ENCODE measurements around the gene ODC1. TPM values are rescaled to one million over a fixed set of nuclear protein-coding genes. Genes with fewer than 3 reads are reported as not detected.
A peak's percentile ranks its signal among the peaks of the same experiment; 100 is the strongest.

Gene ODC1
- 32.1 TPM for polyA plus RNA-seq (2013, experiment 1 of 2)
- polyA plus RNA-seq (2013, experiment 2 of 2) = 33.0 TPM

DNA sequence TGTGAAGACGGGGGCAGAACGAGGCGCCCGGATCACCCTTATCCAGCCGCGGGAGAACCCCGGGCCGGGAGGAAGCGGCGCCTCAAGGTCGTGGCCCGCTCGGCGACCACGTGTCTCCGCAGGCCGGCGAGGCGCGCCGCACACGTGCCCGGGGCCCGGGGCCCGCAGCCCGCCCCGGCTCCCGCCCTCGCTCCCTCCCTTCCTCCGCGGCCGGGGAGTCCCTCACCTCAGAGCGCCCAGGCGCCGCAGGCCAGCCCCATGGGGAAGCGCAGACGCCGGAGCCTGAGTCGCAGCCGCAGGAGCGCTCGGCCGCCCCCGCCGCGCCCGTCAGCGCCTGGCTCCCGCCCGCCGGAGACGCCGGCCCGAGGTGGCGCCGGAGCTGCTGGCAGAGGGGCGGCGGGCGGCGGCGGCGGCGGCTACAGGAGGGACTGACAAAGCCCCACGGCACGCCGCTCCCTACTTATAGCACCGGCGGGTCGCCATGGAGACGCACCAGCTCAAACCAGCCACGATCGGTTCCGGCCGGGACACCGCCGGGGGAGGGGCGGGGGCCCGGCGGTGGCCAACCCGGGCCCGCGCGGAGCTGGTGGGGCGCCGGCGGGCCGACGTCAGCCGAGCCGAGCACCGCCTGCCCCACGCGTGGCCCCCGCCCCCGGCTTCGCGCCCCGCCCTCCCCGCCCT lies at the start of gene ODC1:
Gene ODC1, minus strand, starts transcription at position 433 of the 681 bp plus-strand sequence. CDS start 3,295 bp downstream, outside the sequence.
- under 1% methylated on average over 59 of the region's 99 CpGs for WGBS
- H3K9ac ChIP-seq (ENCODE audit: low read length) = peak within 1 kb of the TSS; percentile 97
- H3K4me1 ChIP-seq (ENCODE audit: control insufficient read depth, insufficient read depth, low read depth, low read length) = peaks cover 18% of the 10 kb centered on the region

DNA sequence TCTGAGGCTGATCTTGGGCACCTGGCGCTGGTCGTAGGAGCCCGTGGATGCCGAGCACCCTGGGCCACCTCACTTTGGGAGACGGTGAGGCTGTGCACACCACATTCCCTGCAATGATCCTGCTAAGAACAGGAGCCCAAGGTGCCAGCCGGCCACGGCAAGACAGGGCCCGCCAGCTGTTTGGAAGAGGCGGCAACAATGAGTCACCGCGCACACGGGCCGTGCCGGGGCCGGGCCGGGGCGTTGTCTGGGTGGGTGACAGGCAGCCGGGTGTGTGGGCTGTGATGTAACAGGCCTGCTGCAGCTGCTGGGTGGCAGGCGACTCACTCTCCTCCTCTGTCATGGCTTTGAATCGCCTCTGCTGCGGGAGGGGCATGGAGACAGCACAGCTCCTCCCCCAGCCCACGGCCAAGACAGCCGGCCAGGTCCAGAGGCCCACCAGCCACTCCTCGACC lies 49.7 kb upstream of the ODC1 start:
- Histone ChIP-seq H3K36me3 (ENCODE audit: control insufficient read depth in 1 of 2, insufficient read depth in 2 of 2, low read depth in 1 of 2, low read length in 2 of 2) (no peaks in the 10 kb centered on the region), H3K9ac (ENCODE audit: low read length) (no peak overlapping the region), H3K23ac (ENCODE audit: low read length in 2 of 2) (peak overlapping the region in 1 of 2 experiments; percentile 41), H3K4me3 (ENCODE audit: insufficient read depth in 1 of 2, low read depth in 1 of 2, low read length in 2 of 2) (peak overlapping the region in 1 of 2 experiments; percentile 10), H4K8ac (ENCODE audit: low read length) (no peak overlapping the region), H3K18ac (ENCODE audit: low read depth in 1 of 2, low read length in 2 of 2) (no peak overlapping the region), H3K9me3 (ENCODE audit: control insufficient read depth, low read length) (no peaks in the 10 kb centered on the region), H3K4me2 (ENCODE audit: low read length, poor library complexity, severe bottlenecking) (peak overlapping the region; percentile 40), H2BK120ac (ENCODE audit: low read depth, low read length) (no peak overlapping the region), H4K91ac (ENCODE audit: low read length) (no peak overlapping the region), H2BK5ac (ENCODE audit: low read depth, low read length, poor library complexity, severe bottlenecking) (no peak overlapping the region), H3K14ac (ENCODE audit: low read length in 2 of 2) (peak overlapping the region in 1 of 2 experiments; percentile 48), H2BK12ac (ENCODE audit: low read length in 2 of 2) (no peak overlapping the region), H3K27ac (ENCODE audit: low read length, poor library complexity, severe bottlenecking) (no peak overlapping the region), H3K27me3 (ENCODE audit: control insufficient read depth in 1 of 2, insufficient read depth in 1 of 2, low read length in 2 of 2) (peaks cover 6 to 86% of the 10 kb centered on the region in 2 experiments), H3K4ac (ENCODE audit: low read depth in 1 of 2, low read length in 2 of 2) (no peak overlapping the region), H3K79me1 (replicated peaks; ENCODE audit: low read length, poor library complexity, severe bottlenecking) (no peaks in the 10 kb centered on the region), H2BK15ac (ENCODE audit: low read depth, poor library complexity, severe bottlenecking) (no peak overlapping the region), H2AK5ac (ENCODE audit: low read length, severe bottlenecking) (no peak overlapping the region), H2AFZ (ENCODE audit: low read depth, low read length) (no peak overlapping the region), H3K4me1 (ENCODE audit: control insufficient read depth, insufficient read depth, low read depth, low read length) (peaks cover 27% of the 10 kb centered on the region)
- peak; percentile 83 for DNase-seq
- WGBS = 34% methylated on average over 23 of the region's 24 CpGs

More for the DNA sequence above, at the start of gene ODC1:
- no peaks in the 10 kb centered on the region for H3K9me3 ChIP-seq (ENCODE audit: control insufficient read depth, low read length)
- peak within 1 kb of the TSS; percentile 55 for H3K27ac ChIP-seq (ENCODE audit: low read length, poor library complexity, severe bottlenecking)
- H2BK120ac ChIP-seq (ENCODE audit: low read depth, low read length) = peak within 1 kb of the TSS; percentile 88
- H3K36me3 ChIP-seq (ENCODE audit: control insufficient read depth in 1 of 2, insufficient read depth in 2 of 2, low read depth in 1 of 2, low read length in 2 of 2) = peaks cover 11 to 20% of the 10 kb centered on the region in 2 experiments
- peak within 1 kb of the TSS; percentile 89 to 92 for H3K4ac ChIP-seq (ENCODE audit: low read depth in 1 of 2, low read length in 2 of 2)
- H2BK12ac ChIP-seq (ENCODE audit: low read length in 2 of 2) = peak within 1 kb of the TSS; percentile 33 to 92
- peak within 1 kb of the TSS; percentile 83 for H2AFZ ChIP-seq (ENCODE audit: low read depth, low read length)
- no peaks in the 10 kb centered on the region for H3K27me3 ChIP-seq (ENCODE audit: control insufficient read depth in 1 of 2, insufficient read depth in 1 of 2, low read length in 2 of 2)
- peak within 1 kb of the TSS; percentile 74 for H2BK15ac ChIP-seq (ENCODE audit: low read depth, poor library complexity, severe bottlenecking)
- peak within 1 kb of the TSS; percentile 91 to 95 for H3K18ac ChIP-seq (ENCODE audit: low read depth in 1 of 2, low read length in 2 of 2)
- DNase-seq = peak; percentile 92
- H2AK5ac ChIP-seq (ENCODE audit: low read length, severe bottlenecking) = peak within 1 kb of the TSS; percentile 71
- peak within 1 kb of the TSS; percentile 83 to 91 for H3K4me3 ChIP-seq (ENCODE audit: insufficient read depth in 1 of 2, low read depth in 1 of 2, low read length in 2 of 2)
- peak within 1 kb of the TSS; percentile 93 for H4K91ac ChIP-seq (ENCODE audit: low read length)
- peak within 1 kb of the TSS in 1 of 2 experiments; percentile 70 for H3K14ac ChIP-seq (ENCODE audit: low read length in 2 of 2)
- peak within 1 kb of the TSS; percentile 89 for H4K8ac ChIP-seq (ENCODE audit: low read length)
- H2BK5ac ChIP-seq (ENCODE audit: low read depth, low read length, poor library complexity, severe bottlenecking) = peak within 1 kb of the TSS; percentile 90
- H3K23ac ChIP-seq (ENCODE audit: low read length in 2 of 2) = no peak within 1 kb of the TSS
- peak within 1 kb of the TSS; percentile 97 for H3K4me2 ChIP-seq (ENCODE audit: low read length, poor library complexity, severe bottlenecking)
- H3K79me1 ChIP-seq (replicated peaks; ENCODE audit: low read length, poor library complexity, severe bottlenecking) = peaks cover 11% of the 10 kb centered on the region

DNA sequence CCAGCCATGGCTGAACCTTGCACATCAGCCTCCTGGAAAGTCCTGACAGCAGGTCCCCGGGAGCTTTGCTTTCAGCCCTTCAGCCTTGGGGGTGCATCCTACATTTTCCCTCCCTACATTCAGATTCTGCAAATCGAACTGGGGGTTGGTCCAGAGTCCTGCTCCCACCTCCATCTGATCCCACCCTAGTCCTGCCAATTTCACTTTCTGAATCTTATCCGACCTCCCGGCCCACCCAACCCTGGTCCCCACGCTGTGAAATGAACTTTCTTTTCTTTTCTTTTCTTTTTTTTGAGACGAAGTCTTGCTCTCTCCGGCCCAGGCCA lies 47.8 kb upstream of the ODC1 start:
- no peak overlapping the region for H4K8ac ChIP-seq (ENCODE audit: low read length)
- H3K79me1 ChIP-seq (replicated peaks; ENCODE audit: low read length, poor library complexity, severe bottlenecking) = no peaks in the 10 kb centered on the region
- no peak overlapping the region for H3K4ac ChIP-seq (ENCODE audit: low read depth in 1 of 2, low read length in 2 of 2)
- no peak overlapping the region for H4K91ac ChIP-seq (ENCODE audit: low read length)
- DNase-seq = no peak
- no peak overlapping the region for H3K4me3 ChIP-seq (ENCODE audit: insufficient read depth in 1 of 2, low read depth in 1 of 2, low read length in 2 of 2)
- H2BK5ac ChIP-seq (ENCODE audit: low read depth, low read length, poor library complexity, severe bottlenecking) = no peak overlapping the region
- no peak overlapping the region for H3K4me2 ChIP-seq (ENCODE audit: low read length, poor library complexity, severe bottlenecking)
- H3K27me3 ChIP-seq (ENCODE audit: control insufficient read depth in 1 of 2, insufficient read depth in 1 of 2, low read length in 2 of 2) = peaks cover 0 to 69% of the 10 kb centered on the region in 2 experiments
- peaks cover 25% of the 10 kb centered on the region for H3K4me1 ChIP-seq (ENCODE audit: control insufficient read depth, insufficient read depth, low read depth, low read length)
- no peak overlapping the region for H3K23ac ChIP-seq (ENCODE audit: low read length in 2 of 2)
- no peak overlapping the region for H2BK12ac ChIP-seq (ENCODE audit: low read length in 2 of 2)
- H2AFZ ChIP-seq (ENCODE audit: low read depth, low read length) = no peak overlapping the region
- H2AK5ac ChIP-seq (ENCODE audit: low read length, severe bottlenecking) = no peak overlapping the region
- no peak overlapping the region for H3K9ac ChIP-seq (ENCODE audit: low read length)
- H3K9me3 ChIP-seq (ENCODE audit: control insufficient read depth, low read length) = peaks cover 14% of the 10 kb centered on the region
- H3K18ac ChIP-seq (ENCODE audit: low read depth in 1 of 2, low read length in 2 of 2) = no peak overlapping the region
- H2BK120ac ChIP-seq (ENCODE audit: low read depth, low read length) = no peak overlapping the region
- H3K27ac ChIP-seq (ENCODE audit: low read length, poor library complexity, severe bottlenecking) = no peak overlapping the region
- no peak overlapping the region for H2BK15ac ChIP-seq (ENCODE audit: low read depth, poor library complexity, severe bottlenecking)
- H3K36me3 ChIP-seq (ENCODE audit: control insufficient read depth in 1 of 2, insufficient read depth in 2 of 2, low read depth in 1 of 2, low read length in 2 of 2) = no peaks in the 10 kb centered on the region
- no peak overlapping the region for H3K14ac ChIP-seq (ENCODE audit: low read length in 2 of 2)
- 84% methylated on average over 7 of the region's 7 CpGs for WGBS

DNA sequence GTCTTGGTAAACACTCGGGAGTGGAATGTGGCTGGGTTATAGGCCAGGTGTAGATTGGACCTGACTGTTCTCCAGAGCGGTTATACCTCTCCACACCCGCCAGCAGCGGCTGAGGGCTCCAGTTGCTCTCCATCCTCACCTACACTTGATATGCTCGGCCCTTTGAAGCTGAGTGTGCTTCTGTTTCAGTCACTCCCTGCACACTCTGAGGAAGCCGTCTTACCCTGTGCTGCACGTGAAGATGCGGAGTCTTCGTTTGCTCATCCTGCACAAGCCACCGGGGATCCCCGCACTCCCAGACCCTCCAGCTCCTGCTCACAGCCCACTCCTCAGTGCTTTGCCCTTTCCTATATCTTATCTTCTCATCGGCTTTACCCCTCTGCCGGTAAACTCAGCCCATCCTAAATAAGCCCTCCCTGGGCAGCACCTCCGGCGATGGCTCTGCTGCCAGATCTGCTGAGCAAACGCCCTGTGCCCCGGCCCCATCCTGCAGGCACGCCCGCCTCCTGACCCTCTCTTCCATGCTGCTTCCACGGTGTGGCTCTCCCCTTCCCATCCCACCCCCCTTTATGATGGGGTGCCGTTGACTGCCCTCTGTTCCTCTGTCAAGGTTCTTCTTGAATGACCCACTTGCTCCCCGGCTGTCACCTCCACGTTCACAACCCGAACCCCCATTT lies 47.3 kb upstream of the ODC1 start:
- H3K27me3 ChIP-seq (ENCODE audit: control insufficient read depth in 1 of 2, insufficient read depth in 1 of 2, low read length in 2 of 2) = peaks cover 0 to 68% of the 10 kb centered on the region in 2 experiments
- H2BK12ac ChIP-seq (ENCODE audit: low read length in 2 of 2) = no peak overlapping the region
- H3K79me1 ChIP-seq (replicated peaks; ENCODE audit: low read length, poor library complexity, severe bottlenecking) = no peaks in the 10 kb centered on the region
- H3K27ac ChIP-seq (ENCODE audit: low read length, poor library complexity, severe bottlenecking) = no peak overlapping the region
- H3K23ac ChIP-seq (ENCODE audit: low read length in 2 of 2) = no peak overlapping the region
- no peak overlapping the region for H3K9ac ChIP-seq (ENCODE audit: low read length)
- H4K8ac ChIP-seq (ENCODE audit: low read length) = no peak overlapping the region
- peaks cover 15% of the 10 kb centered on the region for H3K9me3 ChIP-seq (ENCODE audit: control insufficient read depth, low read length)
- no peak overlapping the region for H2BK15ac ChIP-seq (ENCODE audit: low read depth, poor library complexity, severe bottlenecking)
- no peak overlapping the region for H3K14ac ChIP-seq (ENCODE audit: low read length in 2 of 2)
- H3K18ac ChIP-seq (ENCODE audit: low read depth in 1 of 2, low read length in 2 of 2) = no peak overlapping the region
- H2BK120ac ChIP-seq (ENCODE audit: low read depth, low read length) = no peak overlapping the region
- no peak overlapping the region for H2BK5ac ChIP-seq (ENCODE audit: low read depth, low read length, poor library complexity, severe bottlenecking)
- H2AFZ ChIP-seq (ENCODE audit: low read depth, low read length) = no peak overlapping the region
- no peak overlapping the region for H3K4me2 ChIP-seq (ENCODE audit: low read length, poor library complexity, severe bottlenecking)
- H3K4me1 ChIP-seq (ENCODE audit: control insufficient read depth, insufficient read depth, low read depth, low read length) = peaks cover 27% of the 10 kb centered on the region
- H4K91ac ChIP-seq (ENCODE audit: low read length) = no peak overlapping the region
- H2AK5ac ChIP-seq (ENCODE audit: low read length, severe bottlenecking) = no peak overlapping the region
- WGBS = 85% methylated on average over 24 of the region's 24 CpGs
- H3K36me3 ChIP-seq (ENCODE audit: control insufficient read depth in 1 of 2, insufficient read depth in 2 of 2, low read depth in 1 of 2, low read length in 2 of 2) = no peaks in the 10 kb centered on the region
- no peak overlapping the region for H3K4me3 ChIP-seq (ENCODE audit: insufficient read depth in 1 of 2, low read depth in 1 of 2, low read length in 2 of 2)
- H3K4ac ChIP-seq (ENCODE audit: low read depth in 1 of 2, low read length in 2 of 2) = no peak overlapping the region
- no peak for DNase-seq

All from mesenchymal stem cell (in vitro differentiated cells and primary cell).